ENCODE data around the gene TIGAR. TPM values are rescaled to one million over a fixed set of nuclear protein-coding genes. Genes with fewer than 3 reads are reported as not detected.

TIGAR gene
- total RNA-seq, 2 experiments from 2014 or later: 11.0 to 14.4 TPM

GRCh38 chr12:4296751-4297150, 24.3 kb upstream of the TIGAR start:
- CTCF ChIA-PET: interaction anchor here (0.6 to 0.7 kb wide), 3 partner anchors 16 to 56 kb away, joined by 3 read pairs; no protein-coding TSS in a partner anchor
- POLR2A ChIA-PET: no interaction called here
- peaks cover 78% of the 10 kb centered on the region for H3K36me3 Mint-ChIP-seq (ENCODE audit: low read depth)
- H3K9me3 Mint-ChIP-seq: no peaks in the 10 kb centered on the region
- no peak for DNase-seq
- no peak overlapping the region for H3K27ac Mint-ChIP-seq
- no peak overlapping the region for H3K4me3 Mint-ChIP-seq
- H3K27me3 Mint-ChIP-seq: no peaks in the 10 kb centered on the region
- H3K4me1 Mint-ChIP-seq: peaks cover 56% of the 10 kb centered on the region

GRCh38 chr12:4297617-4298016, 23.4 kb upstream of the TIGAR start:
- Mint-ChIP-seq H3K27ac (no peak overlapping the region), H3K9me3 (no peaks in the 10 kb centered on the region), H3K36me3 (ENCODE audit: low read depth) (peaks cover 80% of the 10 kb centered on the region), H3K27me3 (no peaks in the 10 kb centered on the region), H3K4me1 (peaks cover 47% of the 10 kb centered on the region), H3K4me3 (no peak overlapping the region)
- DNase-seq: no peak
- CTCF ChIA-PET: no interaction called here
- POLR2A ChIA-PET: interaction anchor here (0.9 kb wide), 1 partner anchor 13 kb away, joined by 3 read pairs; no protein-coding TSS in a partner anchor

- H3K27ac Mint-ChIP-seq: no peak overlapping the region
- H3K4me3 Mint-ChIP-seq: no peak overlapping the region
- H3K9me3 Mint-ChIP-seq: no peaks in the 10 kb centered on the region
- CTCF ChIA-PET: no interaction called here
- H3K4me1 Mint-ChIP-seq: peaks cover 21% of the 10 kb centered on the region
- DNase-seq: no peak
- POLR2A ChIA-PET: no interaction called here
- no peaks in the 10 kb centered on the region for H3K27me3 Mint-ChIP-seq
- peaks cover 87% of the 10 kb centered on the region for H3K36me3 Mint-ChIP-seq (ENCODE audit: low read depth)
These were observed 20.1 kb upstream of the TIGAR start for GRCh38 chr12:4300883-4301282.

- ChIA-PET POLR2A (no interaction called here), CTCF (interaction anchor here (0.5 kb wide), 1 partner anchor 332 kb away, joined by 5 read pairs; no protein-coding TSS in a partner anchor)
- peaks cover 87% of the 10 kb centered on the region for H3K36me3 Mint-ChIP-seq (ENCODE audit: low read depth)
- H3K27me3 Mint-ChIP-seq: no peaks in the 10 kb centered on the region
- no peak overlapping the region for H3K4me3 Mint-ChIP-seq
- H3K9me3 Mint-ChIP-seq: no peaks in the 10 kb centered on the region
- peaks cover 18% of the 10 kb centered on the region for H3K4me1 Mint-ChIP-seq
- H3K27ac Mint-ChIP-seq: no peak overlapping the region
- DNase-seq: no peak
These were observed 19.0 kb upstream of the TIGAR start for GRCh38 chr12:4301932-4302501.

GRCh38 chr12:4302881-4303280, 18.1 kb upstream of the TIGAR start:
- Mint-ChIP-seq H3K27me3 (no peaks in the 10 kb centered on the region), H3K9me3 (no peaks in the 10 kb centered on the region), H3K4me3 (no peak overlapping the region), H3K36me3 (ENCODE audit: low read depth) (peaks cover 88% of the 10 kb centered on the region), H3K27ac (peak overlapping the region; percentile 41), H3K4me1 (peaks cover 15% of the 10 kb centered on the region)
- DNase-seq: no peak
- POLR2A ChIA-PET: no interaction called here
- CTCF ChIA-PET: interaction anchor here (0.5 to 1.3 kb wide), 3 partner anchors 26 to 417 kb away, joined by 4 to 5 read pairs (median 4); no protein-coding TSS in a partner anchor

DNA sequence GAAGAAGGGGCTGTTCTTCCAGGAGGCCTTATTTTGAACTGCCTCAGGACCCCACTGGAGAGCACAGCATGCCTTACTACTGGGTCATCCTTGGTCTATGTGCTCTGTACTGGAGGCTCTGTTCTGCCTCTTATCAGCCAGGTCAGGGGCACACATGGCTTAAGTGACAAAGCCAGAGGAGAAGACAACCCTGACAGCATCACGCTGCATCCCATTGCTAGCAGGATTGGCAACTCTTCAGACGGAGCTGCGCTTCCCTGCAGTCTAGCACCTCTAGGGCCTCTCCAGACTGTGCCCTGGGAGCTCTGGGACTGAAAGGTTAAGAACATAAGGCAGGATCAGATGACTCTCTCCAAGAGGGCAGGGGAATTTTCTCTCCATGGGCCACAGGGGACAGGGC, 17.3 kb upstream of the TIGAR start:
- H3K27ac Mint-ChIP-seq: no peak overlapping the region
- H3K4me1 Mint-ChIP-seq: peaks cover 13% of the 10 kb centered on the region
- peaks cover 89% of the 10 kb centered on the region for H3K36me3 Mint-ChIP-seq (ENCODE audit: low read depth)
- no peaks in the 10 kb centered on the region for H3K27me3 Mint-ChIP-seq
- ChIA-PET POLR2A (no interaction called here), CTCF (interaction anchor here (1.1 to 1.3 kb wide), 4 partner anchors 14 to 418 kb away, joined by 3 to 4 read pairs (median 4); no protein-coding TSS in a partner anchor)
- H3K4me3 Mint-ChIP-seq: no peak overlapping the region
- DNase-seq: no peak
- H3K9me3 Mint-ChIP-seq: no peaks in the 10 kb centered on the region

DNA sequence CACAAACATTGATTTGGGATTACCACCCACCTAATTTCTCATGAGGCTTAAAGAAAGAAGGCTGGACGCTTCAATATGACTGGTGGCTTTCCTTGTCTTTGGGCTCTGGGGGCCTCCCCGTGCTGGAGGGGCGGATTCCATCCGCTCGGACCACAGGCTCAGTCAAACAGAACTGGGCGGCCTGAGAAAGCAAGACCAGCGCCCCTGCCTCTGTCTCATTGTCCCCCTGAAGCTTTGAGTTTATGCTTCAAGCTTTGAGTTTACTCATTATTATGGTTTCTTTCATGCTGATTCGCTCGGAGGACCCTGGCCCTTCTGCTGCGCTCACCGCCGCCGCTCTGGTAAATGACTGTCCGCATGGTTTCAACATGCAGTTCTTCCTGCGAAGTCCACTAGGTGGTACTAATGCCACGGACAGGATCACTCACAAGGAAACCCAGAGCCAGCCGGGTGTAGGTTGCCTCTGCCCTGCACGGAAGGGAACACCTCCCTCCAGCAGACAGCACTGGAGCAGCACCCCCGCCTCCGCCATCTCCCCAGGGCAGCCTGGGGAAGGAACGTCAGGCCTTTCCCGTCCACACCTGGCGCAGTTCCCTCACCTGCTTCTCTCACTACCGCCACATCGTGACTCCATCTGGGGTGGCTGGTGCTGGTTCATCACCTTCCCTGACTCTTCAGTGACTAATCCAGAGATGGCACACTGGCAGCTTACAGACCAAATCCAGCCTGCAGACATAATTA, 13.2 kb upstream of the TIGAR start:
- Mint-ChIP-seq H3K27ac (no peak overlapping the region), H3K9me3 (no peaks in the 10 kb centered on the region), H3K27me3 (no peaks in the 10 kb centered on the region), H3K4me3 (no peak overlapping the region), H3K36me3 (ENCODE audit: low read depth) (peaks cover 59% of the 10 kb centered on the region), H3K4me1 (peaks cover 2% of the 10 kb centered on the region)
- peak; percentile 16 for DNase-seq
- ChIA-PET CTCF (interaction anchor here (0.7 to 1.0 kb wide), 2 partner anchors 37 to 313 kb away, joined by 3 read pairs; no protein-coding TSS in a partner anchor), POLR2A (interaction anchor here (0.6 kb wide), 1 partner anchor 25 kb away, joined by 4 read pairs; no protein-coding TSS in a partner anchor)

GRCh38 chr12:4308334-4308950, 12.6 kb upstream of the TIGAR start:
- POLR2A ChIA-PET: interaction anchor here (0.6 kb wide), 1 partner anchor 24 kb away, joined by 4 read pairs; no protein-coding TSS in a partner anchor

DNA sequence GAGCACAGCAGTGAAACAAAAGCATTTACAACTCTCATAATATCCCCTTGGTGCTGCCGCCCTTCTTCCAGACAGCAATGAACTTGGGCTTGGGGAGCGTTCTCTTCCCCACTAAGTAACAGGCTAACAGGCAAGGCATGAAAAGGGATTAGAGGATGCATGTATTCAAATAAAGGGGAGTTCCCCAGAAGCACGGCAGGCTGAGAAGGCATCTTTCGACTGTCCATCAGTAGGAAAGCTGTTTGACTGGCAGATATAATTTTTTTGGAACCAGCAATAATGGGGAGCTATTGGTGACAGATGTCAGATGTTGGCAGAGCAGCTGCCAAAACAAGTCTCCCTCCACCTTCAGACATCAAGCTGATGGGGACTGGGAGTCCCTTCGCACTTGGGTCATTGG, 9.2 kb upstream of the TIGAR start:
- ChIA-PET CTCF (interaction anchor here (0.6 kb wide), 1 partner anchor 204 kb away, joined by 3 read pairs; no protein-coding TSS in a partner anchor), POLR2A (no interaction called here)

More at GRCh38 chr12:4308334-4308950, 12.6 kb upstream of the TIGAR start:
- Mint-ChIP-seq H3K36me3 (ENCODE audit: low read depth) (peaks cover 53% of the 10 kb centered on the region), H3K27me3 (no peaks in the 10 kb centered on the region), H3K4me3 (no peak overlapping the region), H3K4me1 (peaks cover 2% of the 10 kb centered on the region), H3K9me3 (no peaks in the 10 kb centered on the region), H3K27ac (no peak overlapping the region)
- DNase-seq: no peak
- CTCF ChIA-PET: interaction anchor here (0.9 to 1.1 kb wide), 3 partner anchors 32 to 423 kb away, joined by 3 read pairs; no protein-coding TSS in a partner anchor

DNA sequence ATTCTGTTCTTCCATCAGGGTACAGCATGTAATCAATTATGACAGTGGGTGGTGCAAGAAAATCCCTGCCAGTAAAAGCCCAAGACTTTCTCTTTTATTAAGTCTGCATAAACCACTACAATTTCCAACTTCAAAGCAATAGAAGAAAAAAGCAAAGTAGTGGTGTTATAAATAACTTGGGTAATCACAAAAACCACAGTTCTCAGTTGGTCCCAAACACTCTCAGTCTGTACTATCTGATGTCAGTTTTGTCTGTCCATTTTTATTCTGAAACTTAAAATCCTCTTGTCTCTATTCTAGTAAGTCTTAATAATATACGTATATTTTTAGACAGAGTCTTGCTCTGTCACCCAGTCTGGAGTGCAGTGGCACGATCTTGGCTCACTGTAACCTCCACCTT, 8.8 kb upstream of the TIGAR start:
- Mint-ChIP-seq H3K9me3 (no peaks in the 10 kb centered on the region), H3K4me1 (peaks cover 2% of the 10 kb centered on the region), H3K27me3 (no peaks in the 10 kb centered on the region), H3K4me3 (no peak overlapping the region), H3K36me3 (ENCODE audit: low read depth) (peaks cover 24% of the 10 kb centered on the region), H3K27ac (peak overlapping the region; percentile 55)
- ChIA-PET CTCF (no interaction called here), POLR2A (no interaction called here)
- DNase-seq: no peak

More for the DNA sequence above, 9.2 kb upstream of the TIGAR start:
- peak overlapping the region; percentile 55 for H3K27ac Mint-ChIP-seq
- peaks cover 29% of the 10 kb centered on the region for H3K36me3 Mint-ChIP-seq (ENCODE audit: low read depth)
- H3K4me3 Mint-ChIP-seq: no peak overlapping the region
- H3K9me3 Mint-ChIP-seq: no peaks in the 10 kb centered on the region
- DNase-seq: no peak
- H3K27me3 Mint-ChIP-seq: no peaks in the 10 kb centered on the region
- peaks cover 2% of the 10 kb centered on the region for H3K4me1 Mint-ChIP-seq

DNA sequence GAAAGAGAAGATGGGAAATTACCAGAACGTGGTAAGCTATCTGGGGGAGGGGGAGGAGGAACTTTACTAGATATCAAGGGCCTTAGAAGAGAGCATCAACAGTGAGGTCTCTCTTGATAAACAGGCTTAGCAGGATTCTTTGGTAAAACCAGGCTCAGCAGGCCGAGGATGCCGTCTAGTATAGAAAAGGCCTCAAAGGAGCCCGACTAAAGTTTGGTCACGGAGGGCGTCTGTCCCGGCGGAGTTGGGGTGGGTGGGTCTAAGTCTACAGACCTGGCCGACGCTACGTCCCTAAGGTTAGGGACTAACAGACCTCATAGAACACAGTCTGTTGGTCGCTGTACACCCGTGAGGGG, 538 bp upstream of the TIGAR start:
- no peaks in the 10 kb centered on the region for H3K9me3 Mint-ChIP-seq
- H3K27me3 Mint-ChIP-seq: no peaks in the 10 kb centered on the region
- H3K4me3 Mint-ChIP-seq: peak overlapping the region; percentile 89
- peaks cover 9% of the 10 kb centered on the region for H3K36me3 Mint-ChIP-seq (ENCODE audit: low read depth)
- peaks cover 39% of the 10 kb centered on the region for H3K4me1 Mint-ChIP-seq
- ChIA-PET POLR2A (interaction anchor here (0.6 kb wide), 1 partner anchor 160 kb away, joined by 3 read pairs; no protein-coding TSS in a partner anchor), CTCF (interaction anchor here (1.2 kb wide), 1 partner anchor 44 kb away, joined by 3 read pairs; no protein-coding TSS in a partner anchor)
- peak overlapping the region; percentile 91 for H3K27ac Mint-ChIP-seq
- DNase-seq: no peak

- Mint-ChIP-seq H3K27me3 (no peaks in the 10 kb centered on the region), H3K36me3 (ENCODE audit: low read depth) (peaks cover 11% of the 10 kb centered on the region), H3K4me3 (peak overlapping the region; percentile 89), H3K9me3 (no peaks in the 10 kb centered on the region), H3K4me1 (peaks cover 47% of the 10 kb centered on the region), H3K27ac (peak overlapping the region; percentile 9)
- ChIA-PET CTCF (interaction anchor here (0.9 to 1.3 kb wide), 2 partner anchors 43 to 535 kb away, joined by 3 to 4 read pairs; no protein-coding TSS in a partner anchor), POLR2A (no interaction called here)
- no peak for DNase-seq
These were observed 1.7 kb downstream of the TIGAR start for GRCh38 chr12:4322726-4323125.

DNA sequence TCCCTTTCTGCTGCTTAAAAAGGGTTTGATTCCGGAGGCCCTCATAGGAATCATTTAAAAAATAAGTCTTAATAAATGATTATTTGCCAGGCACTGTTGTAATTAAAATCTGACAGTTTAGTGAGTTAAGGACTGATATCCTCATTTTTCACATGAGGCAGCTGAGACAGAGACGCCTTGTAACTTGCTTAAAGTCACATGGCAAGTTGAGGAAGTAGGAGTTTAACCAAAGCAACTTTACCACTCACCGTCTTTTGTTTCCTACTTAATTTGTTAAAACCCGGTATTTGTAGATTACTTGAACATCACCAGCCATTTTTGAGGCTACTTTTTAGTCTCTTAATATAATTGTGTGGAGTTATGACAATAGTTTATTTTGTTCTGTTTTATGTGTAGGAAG, 2.4 kb downstream of the TIGAR start:
- Mint-ChIP-seq H3K4me1 (peaks cover 47% of the 10 kb centered on the region), H3K9me3 (no peaks in the 10 kb centered on the region), H3K36me3 (ENCODE audit: low read depth) (peaks cover 11% of the 10 kb centered on the region), H3K27me3 (no peaks in the 10 kb centered on the region), H3K4me3 (no peak overlapping the region), H3K27ac (no peak overlapping the region)
- ChIA-PET CTCF (no interaction called here), POLR2A (no interaction called here)
- DNase-seq: no peak

Measured in activated CD4-positive, alpha-beta T cell treated with anti-CD3 and anti-CD28 coated beads, Interleukin-2, amount 10 ng/mL, durations not matched to agents 7 days and 5 days (primary cell).